Activated naive CD4-positive, alpha-beta T cell treated with anti-CD3 and anti-CD28 coated beads, Interleukin-2, amount 50 U/mL, for 72 hours (primary cell): ENCODE results near the gene RERG. TPM values are rescaled to one million over a fixed set of nuclear protein-coding genes. Genes with fewer than 3 reads are reported as not detected.
A peak's percentile ranks its signal among the peaks of the same experiment; 100 is the strongest.
"Not testable (repeated sequence)": the region's sequence is repeated elsewhere in the genome, so short reads cannot be mapped to it uniquely, and the experiment has no call there.

Experiments used
- ATAC-seq, 2 donors: fragments of 150-1000 bp; cut with Tn5 transposase; 2 replicates each; pipeline ENCODE4 v1.10.0; 2021; ENCODE audit warnings: mild to moderate bottlenecking in 2 of 2, moderate library complexity in 2 of 2
- DNase-seq, 2 donors: peaks; one replicate each; pipeline ENCODE4 v3.0.0; 2021 to 2022; ENCODE audit warnings: low spot score in 2 of 2
- H3K27ac Mint-ChIP-seq, 2 donors: one replicate each; pipeline ENCODE4 v1.8.0; 2022; ENCODE audit warnings: mild to moderate bottlenecking in 2 of 2, mixed read lengths in 2 of 2
- H3K36me3 Mint-ChIP-seq, 2 donors: one replicate each; pipeline ENCODE4 v1.8.0; 2022; ENCODE audit warnings: mixed read lengths in 2 of 2
- H3K9me3 Mint-ChIP-seq, 2 donors: one replicate each; pipeline ENCODE4 v1.8.0; 2022; ENCODE audit warnings: mixed read lengths in 2 of 2
- total RNA-seq, 2 donors: library from RNA; stranded (reverse); gene quantifications; one replicate each; pipeline ENCODE4 v1.2.3, GENCODE V29; 2022

The RERG gene
- total RNA-seq, 2 donors from 2014 or later, result not detected

DNA sequence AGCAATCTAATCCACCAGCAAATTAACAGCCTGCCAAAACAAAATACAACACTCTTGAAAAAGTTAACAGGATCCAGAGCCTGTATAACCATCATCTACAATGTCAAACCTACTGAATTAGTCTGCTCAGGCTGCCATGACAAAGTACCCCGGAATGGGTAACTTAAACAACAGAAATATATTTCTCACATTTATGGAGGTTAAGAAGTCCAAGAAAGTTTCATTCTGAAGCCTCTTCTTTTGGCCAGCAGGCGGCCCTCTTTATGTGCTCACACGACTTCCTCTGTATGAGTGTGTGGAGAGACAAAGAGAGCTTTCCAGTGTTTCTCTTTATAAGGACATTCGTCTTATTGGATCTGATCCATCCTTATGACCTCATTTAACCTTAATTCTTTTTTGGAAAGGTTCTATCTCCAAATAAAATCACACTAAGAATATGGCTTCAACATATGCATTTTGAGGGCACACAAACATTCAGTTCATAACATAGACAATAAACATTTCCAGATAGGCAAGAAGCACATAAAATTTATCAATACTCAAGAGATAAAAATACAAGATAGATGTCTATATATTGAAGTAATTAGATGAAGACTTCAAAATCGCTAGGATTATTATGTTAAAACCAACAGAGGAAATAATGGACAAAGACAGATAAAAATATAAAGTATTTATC, 5.9 kb upstream of the RERG start:
- ATAC-seq, result peak in 1 of 2 donors; percentile 64
- H3K36me3 Mint-ChIP-seq, result no peaks in the 10 kb centered on the region
- no peaks in the 10 kb centered on the region for H3K9me3 Mint-ChIP-seq
- DNase-seq, result no peak
- H3K27ac Mint-ChIP-seq, result no peak overlapping the region

- DNase-seq, ATAC-seq, H3K9me3 Mint-ChIP-seq, H3K36me3 Mint-ChIP-seq, H3K27ac Mint-ChIP-seq: not testable (repeated sequence)
Measured at GRCh38 chr12:15225863-15226218, 4.6 kb upstream of the RERG start.

- DNase-seq (no peak), ATAC-seq (no peak)
- H3K36me3 Mint-ChIP-seq, result no peaks in the 10 kb centered on the region
- H3K27ac Mint-ChIP-seq, result no peak overlapping the region
- H3K9me3 Mint-ChIP-seq, result no peaks in the 10 kb centered on the region
Measured at GRCh38 chr12:15225136-15225862, 4.1 kb upstream of the RERG start.

- Mint-ChIP-seq H3K9me3 (no peaks in the 10 kb centered on the region), H3K36me3 (no peaks in the 10 kb centered on the region), H3K27ac (no peak overlapping the region)
- no peak for DNase-seq
- ATAC-seq, result no peak
Measured at GRCh38 chr12:15222219-15222618, 1.0 kb upstream of the RERG start.

DNA sequence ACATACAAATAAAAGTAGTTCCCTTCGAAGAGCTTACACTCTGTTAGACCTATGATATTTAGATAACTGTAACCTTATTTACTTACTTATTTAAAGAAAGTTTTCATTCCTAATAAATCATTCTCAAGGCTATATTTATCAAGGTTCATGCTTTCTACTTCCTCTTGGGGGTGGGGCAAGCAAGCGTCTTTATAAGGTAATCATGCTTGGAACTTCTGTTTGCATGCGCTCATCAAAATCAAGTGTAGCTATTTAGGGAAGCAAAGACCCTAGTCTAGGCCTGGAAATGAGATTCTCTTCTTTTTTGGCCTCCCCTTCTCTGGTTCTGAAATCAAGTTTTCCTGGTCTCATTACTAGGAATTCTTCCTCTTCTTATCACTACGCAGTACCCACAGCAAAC, 766 bp downstream of the RERG start:
- ATAC-seq (no peak), DNase-seq (no peak)
- Mint-ChIP-seq H3K27ac (no peak overlapping the region), H3K36me3 (no peaks in the 10 kb centered on the region), H3K9me3 (no peaks in the 10 kb centered on the region)

- no peak for ATAC-seq
- Mint-ChIP-seq H3K9me3 (no peaks in the 10 kb centered on the region), H3K36me3 (no peaks in the 10 kb centered on the region), H3K27ac (no peak overlapping the region)
- no peak for DNase-seq
Measured at GRCh38 chr12:15218794-15219193, 2.4 kb downstream of the RERG start.

GRCh38 chr12:15216036-15216889, 5.0 kb downstream of the RERG start:
- Mint-ChIP-seq H3K27ac (no peak overlapping the region), H3K36me3 (no peaks in the 10 kb centered on the region), H3K9me3 (no peaks in the 10 kb centered on the region)
- ATAC-seq, result no peak
- no peak for DNase-seq

- Mint-ChIP-seq H3K9me3 (no peaks in the 10 kb centered on the region), H3K36me3 (no peaks in the 10 kb centered on the region), H3K27ac (no peak overlapping the region)
- no peak for ATAC-seq
- DNase-seq, result no peak
Measured at GRCh38 chr12:15214851-15215601, 6.2 kb downstream of the RERG start.

GRCh38 chr12:15212930-15213329, 8.3 kb downstream of the RERG start:
- Mint-ChIP-seq H3K36me3 (no peaks in the 10 kb centered on the region), H3K27ac (no peak overlapping the region), H3K9me3 (no peaks in the 10 kb centered on the region)
- DNase-seq (no peak), ATAC-seq (no peak)

GRCh38 chr12:15209782-15210181, 11.4 kb downstream of the RERG start:
- ATAC-seq, result no peak
- H3K27ac Mint-ChIP-seq, result no peak overlapping the region
- no peaks in the 10 kb centered on the region for H3K36me3 Mint-ChIP-seq
- H3K9me3 Mint-ChIP-seq, result no peaks in the 10 kb centered on the region
- no peak for DNase-seq

GRCh38 chr12:15208871-15209656, 12.2 kb downstream of the RERG start:
- H3K27ac Mint-ChIP-seq, result no peak overlapping the region
- no peaks in the 10 kb centered on the region for H3K36me3 Mint-ChIP-seq
- DNase-seq, result no peak
- ATAC-seq, result no peak
- H3K9me3 Mint-ChIP-seq, result no peaks in the 10 kb centered on the region

DNA sequence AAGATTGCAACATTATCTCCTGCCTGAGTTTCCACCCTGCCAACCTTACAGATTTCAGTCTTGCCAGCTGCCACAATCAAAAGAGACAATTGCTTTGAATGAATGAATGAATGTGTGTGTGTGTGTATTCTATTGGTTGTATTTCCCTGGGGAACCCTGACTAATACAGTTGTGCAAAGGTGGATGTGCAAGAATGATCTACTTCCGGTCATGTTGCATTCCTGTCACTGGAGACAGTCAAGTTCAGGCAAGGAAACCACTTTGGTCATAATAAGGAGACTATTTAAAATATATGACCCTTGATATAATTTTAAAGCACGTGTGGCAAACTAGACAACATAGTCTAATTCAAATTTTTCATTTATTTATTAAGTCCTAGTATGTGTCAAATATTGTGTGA, 13.1 kb downstream of the RERG start:
- H3K27ac Mint-ChIP-seq, result no peak overlapping the region
- DNase-seq, result no peak

GRCh38 chr12:15206831-15207389, 14.3 kb downstream of the RERG start:
- Mint-ChIP-seq H3K27ac (no peak overlapping the region), H3K9me3 (no peaks in the 10 kb centered on the region), H3K36me3 (no peaks in the 10 kb centered on the region)
- ATAC-seq, result no peak
- DNase-seq, result no peak

More for the DNA sequence above, 13.1 kb downstream of the RERG start:
- no peaks in the 10 kb centered on the region for H3K9me3 Mint-ChIP-seq
- H3K36me3 Mint-ChIP-seq, result no peaks in the 10 kb centered on the region
- no peak for ATAC-seq

- Mint-ChIP-seq H3K27ac (no peak overlapping the region), H3K9me3 (no peaks in the 10 kb centered on the region), H3K36me3 (no peaks in the 10 kb centered on the region)
- no peak for ATAC-seq
- no peak for DNase-seq
Measured at GRCh38 chr12:15206338-15206737, 14.9 kb downstream of the RERG start.

GRCh38 chr12:15205341-15206010, 15.7 kb downstream of the RERG start:
- H3K9me3 Mint-ChIP-seq, result no peaks in the 10 kb centered on the region
- no peak overlapping the region for H3K27ac Mint-ChIP-seq
- H3K36me3 Mint-ChIP-seq, result no peaks in the 10 kb centered on the region
- no peak for DNase-seq
- no peak for ATAC-seq
